OCI-LY1 (cell line): ENCODE measurements around the gene ARAP3.

ENCODE experiments used
- EZH2 ChIP-seq: fragments of 200-600 bp; sonication (generic), shearing (Covaris generic); IDR thresholded peaks from 2 replicates; pipeline ENCODE4 v1.8.0; 2017; ENCODE audit warnings: borderline replicate concordance, mixed run types, mild to moderate bottlenecking, antibody characterized with exemption, low read length, moderate library complexity, mixed read lengths
- TF ChIP-seq, protein P1 (sequence below): fragments of 200-600 bp; sonication (generic), shearing (Covaris generic); IDR thresholded peaks from 2 replicates; pipeline ENCODE4 v1.5.1; 2017; ENCODE audit warnings: mild to moderate bottlenecking, antibody characterized with exemption, low read length, moderate library complexity, mixed read lengths

DNA sequence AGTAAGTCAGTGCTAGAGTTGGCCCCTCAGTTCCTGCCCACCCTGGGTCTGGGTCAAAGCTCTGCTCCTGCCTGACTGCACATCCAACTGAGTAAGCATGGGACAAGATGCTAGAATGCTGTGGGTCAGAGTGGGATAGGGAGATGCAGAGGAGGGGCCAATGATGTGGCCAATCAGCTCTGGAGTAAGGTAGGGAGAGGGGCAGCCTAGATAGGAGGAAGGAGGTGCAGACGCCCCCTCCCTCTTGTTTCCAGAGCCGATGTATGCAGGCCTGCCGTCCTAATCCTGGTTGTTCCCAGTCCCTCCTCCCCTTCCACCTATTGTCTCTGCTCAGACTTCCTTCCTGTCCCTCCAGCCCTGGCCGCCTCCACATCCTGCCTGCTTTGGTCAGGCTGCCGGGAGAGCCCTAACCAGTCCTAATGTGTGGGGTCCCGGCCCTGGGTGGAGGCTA lies 1.3 kb downstream of the ARAP3 start:
- TF ChIP-seq, protein P1, sequence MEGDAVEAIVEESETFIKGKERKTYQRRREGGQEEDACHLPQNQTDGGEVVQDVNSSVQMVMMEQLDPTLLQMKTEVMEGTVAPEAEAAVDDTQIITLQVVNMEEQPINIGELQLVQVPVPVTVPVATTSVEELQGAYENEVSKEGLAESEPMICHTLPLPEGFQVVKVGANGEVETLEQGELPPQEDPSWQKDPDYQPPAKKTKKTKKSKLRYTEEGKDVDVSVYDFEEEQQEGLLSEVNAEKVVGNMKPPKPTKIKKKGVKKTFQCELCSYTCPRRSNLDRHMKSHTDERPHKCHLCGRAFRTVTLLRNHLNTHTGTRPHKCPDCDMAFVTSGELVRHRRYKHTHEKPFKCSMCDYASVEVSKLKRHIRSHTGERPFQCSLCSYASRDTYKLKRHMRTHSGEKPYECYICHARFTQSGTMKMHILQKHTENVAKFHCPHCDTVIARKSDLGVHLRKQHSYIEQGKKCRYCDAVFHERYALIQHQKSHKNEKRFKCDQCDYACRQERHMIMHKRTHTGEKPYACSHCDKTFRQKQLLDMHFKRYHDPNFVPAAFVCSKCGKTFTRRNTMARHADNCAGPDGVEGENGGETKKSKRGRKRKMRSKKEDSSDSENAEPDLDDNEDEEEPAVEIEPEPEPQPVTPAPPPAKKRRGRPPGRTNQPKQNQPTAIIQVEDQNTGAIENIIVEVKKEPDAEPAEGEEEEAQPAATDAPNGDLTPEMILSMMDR = no peak
- no peak for TF ChIP-seq EZH2
